HG02885 (cell line): ENCODE measurements around the gene CD74.
"Not testable (repeated sequence)": the region's sequence is repeated elsewhere in the genome, so short reads cannot be mapped to it uniquely, and the experiment has no call there.

ENCODE experiments used
- ATAC-seq: cut with Tn5 transposase; IDR thresholded peaks from one replicate; pipeline ENCODE4 v1.9.1; 2021; ENCODE audit warnings: mild to moderate bottlenecking; ENCODE audit not compliant: unreplicated experiment, poor library complexity

Gene CD74

GRCh38 chr5:150412319-150413175, at the start of gene CD74:
CD74 (minus strand) TSS chr5:150412910; CDS start chr5:150412749, 161 bp downstream.
- ATAC-seq = peak; percentile 79

DNA sequence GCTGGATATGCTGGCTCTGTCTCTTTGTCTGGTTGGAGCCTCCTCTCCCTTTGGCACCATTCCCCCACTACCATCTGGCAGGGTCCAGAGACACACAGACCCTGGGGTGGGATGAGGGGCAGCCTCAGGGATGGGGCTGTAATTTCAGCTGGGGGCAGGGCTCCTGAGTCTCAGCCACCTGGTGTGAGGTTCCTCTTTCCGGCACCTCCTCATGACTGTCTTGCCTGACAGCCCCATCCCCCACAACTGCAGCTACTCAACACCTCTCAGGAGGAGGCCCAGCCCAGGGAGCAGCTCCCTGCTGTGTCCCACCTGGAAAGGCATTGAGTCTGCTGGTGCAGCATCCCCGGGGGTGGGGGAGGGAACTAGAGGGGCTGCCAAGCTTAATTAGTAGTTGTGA, 48.5 kb upstream of the CD74 start:
- peak; percentile 86 for ATAC-seq

- ATAC-seq = no peak
Observed at GRCh38 chr5:150460781-150461180, 48.1 kb upstream of the CD74 start.

- ATAC-seq = peak; percentile 76
Observed at GRCh38 chr5:150458802-150459557, 46.3 kb upstream of the CD74 start.

- ATAC-seq = no peak
Observed at GRCh38 chr5:150457562-150458240, 45.0 kb upstream of the CD74 start.

DNA sequence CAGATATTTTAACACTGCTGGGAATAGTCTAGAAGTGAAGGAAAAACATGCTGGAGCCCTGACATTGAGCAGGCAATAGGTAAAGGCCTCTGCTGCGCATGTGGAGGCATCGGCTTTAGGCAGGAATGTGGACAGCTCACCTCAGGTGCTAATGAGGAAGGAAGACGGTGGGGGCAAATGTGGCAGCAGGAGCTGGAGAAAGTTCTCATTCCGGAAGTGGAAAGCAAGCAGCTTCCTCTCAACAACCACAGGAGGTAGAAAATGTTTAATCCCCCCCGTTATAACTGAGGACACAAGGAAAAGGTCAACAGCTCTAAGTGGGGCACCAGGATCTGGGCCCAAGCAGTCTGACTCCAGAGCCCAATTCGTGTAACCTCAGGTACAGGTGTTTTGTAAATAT, 44.4 kb upstream of the CD74 start:
- no peak for ATAC-seq

DNA sequence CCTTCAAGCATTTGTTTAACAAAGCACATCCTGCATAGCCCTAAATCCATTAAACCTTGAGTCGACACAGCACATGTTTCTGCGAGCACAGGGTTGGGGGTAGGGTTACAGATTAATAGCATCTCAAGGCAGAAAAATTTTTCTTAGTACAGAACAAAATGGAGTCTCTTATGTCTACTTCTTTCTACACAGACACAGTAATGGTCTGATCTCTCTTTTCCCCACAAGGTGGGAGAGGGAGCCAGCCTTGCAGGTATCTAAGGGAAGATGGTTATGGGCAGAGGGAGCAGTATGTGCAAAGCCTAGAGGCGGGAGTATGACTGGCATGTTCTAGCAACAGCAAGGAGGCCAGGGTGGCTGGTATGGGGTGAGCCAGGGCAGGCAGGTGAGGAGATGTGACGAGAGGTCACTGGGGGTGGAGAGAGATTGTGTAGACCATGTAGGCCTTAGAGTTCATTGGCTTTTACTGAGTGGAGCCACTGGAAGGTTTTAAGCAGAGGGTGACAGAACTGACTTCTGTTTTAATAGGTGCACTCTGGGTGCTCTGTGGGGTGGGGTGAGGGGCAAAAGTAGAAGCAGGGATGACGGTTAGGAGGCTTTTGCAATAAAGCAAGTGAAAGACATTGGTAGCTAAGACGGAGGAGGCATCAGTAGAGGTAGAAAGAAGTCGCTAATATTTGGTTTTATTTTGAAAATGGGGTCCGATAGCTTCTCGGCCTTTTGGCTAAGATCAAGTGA, 42.0 kb upstream of the CD74 start:
- ATAC-seq = no peak

DNA sequence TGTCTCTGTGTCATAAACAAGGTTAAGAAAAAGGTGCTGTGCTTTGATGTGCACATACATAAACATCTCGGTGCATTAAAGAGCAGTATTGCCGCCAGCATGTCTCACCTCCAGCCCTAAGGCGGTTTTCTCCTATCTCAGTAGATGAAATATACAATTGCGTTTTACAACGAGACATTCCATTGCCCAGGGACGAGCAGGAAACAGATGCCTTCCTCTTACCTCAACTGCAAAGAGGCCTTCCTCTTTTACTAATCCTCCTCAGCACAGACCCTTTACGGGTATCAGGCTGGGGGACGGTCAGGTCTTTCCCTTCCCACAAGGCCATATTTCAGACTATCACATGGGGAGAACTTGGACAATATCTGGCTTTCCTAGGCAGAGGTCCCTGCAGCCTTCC, 41.3 kb upstream of the CD74 start:
- not testable (repeated sequence) for ATAC-seq

DNA sequence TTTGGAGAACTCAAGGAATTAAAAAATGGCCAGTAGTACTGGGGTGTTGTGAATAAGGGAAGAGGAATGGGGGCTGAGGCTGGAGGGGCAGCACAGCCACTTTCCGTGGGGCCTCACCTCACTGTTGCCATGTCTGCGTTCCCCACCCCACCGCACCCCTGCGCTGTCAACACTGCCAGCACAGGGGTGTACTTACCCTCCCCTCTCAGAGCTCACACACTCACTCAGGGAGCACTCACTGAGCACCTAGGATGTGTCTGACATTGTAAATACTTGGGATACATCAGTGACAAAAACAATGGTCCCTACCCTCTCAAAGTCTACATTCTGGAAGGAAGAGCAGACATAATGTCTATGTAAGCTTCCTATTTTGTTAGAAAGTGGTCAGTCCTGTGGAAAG, 40.2 kb upstream of the CD74 start:
- ATAC-seq = no peak

- ATAC-seq = no peak
Observed at GRCh38 chr5:150451594-150451993, 38.9 kb upstream of the CD74 start.

DNA sequence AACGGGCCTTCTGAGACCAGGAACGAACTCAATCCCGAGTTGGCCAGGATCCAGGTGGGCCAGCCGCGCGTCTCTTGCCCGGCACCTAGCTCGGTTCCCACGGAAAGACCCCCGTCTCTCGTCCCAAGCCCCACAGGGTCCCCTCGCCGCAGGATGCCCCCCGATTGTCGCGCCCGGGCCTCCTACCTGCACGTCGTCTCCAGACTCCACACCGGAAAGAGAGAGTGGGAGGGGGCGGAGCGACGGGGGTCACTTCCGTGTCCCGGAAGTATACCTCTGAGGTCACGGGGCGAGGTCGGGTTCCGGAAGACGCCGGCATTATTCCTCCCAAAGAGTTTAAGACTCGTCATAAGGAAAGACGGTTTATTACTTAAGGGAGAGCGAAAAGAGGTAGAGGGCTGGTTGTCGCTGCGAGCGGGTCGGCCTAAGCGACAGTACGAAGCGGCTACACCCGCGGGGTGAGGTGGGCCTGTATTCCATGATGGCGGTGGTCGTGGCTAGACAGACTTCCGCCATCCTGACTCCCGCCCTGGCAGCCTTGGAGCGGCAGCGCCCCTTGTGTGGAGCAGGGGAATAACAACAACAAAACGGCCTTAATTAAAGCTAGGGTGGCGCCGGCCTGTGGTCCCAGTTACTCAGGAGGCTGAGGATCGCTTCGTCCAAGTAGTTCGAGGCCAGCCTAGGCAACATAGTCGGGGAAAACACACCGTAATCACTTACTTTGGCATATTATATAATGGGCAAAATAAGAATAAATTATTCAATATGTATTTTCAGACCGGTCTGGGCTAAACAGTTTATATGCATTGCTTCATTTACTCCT, 37.0 kb upstream of the CD74 start, which contains the start of gene RPS14:
TSS of gene RPS14 (minus strand) at position 223 of the 823 bp plus-strand sequence. CDS start 2,006 bp downstream, outside the sequence.
- peak; percentile 96 for ATAC-seq

DNA sequence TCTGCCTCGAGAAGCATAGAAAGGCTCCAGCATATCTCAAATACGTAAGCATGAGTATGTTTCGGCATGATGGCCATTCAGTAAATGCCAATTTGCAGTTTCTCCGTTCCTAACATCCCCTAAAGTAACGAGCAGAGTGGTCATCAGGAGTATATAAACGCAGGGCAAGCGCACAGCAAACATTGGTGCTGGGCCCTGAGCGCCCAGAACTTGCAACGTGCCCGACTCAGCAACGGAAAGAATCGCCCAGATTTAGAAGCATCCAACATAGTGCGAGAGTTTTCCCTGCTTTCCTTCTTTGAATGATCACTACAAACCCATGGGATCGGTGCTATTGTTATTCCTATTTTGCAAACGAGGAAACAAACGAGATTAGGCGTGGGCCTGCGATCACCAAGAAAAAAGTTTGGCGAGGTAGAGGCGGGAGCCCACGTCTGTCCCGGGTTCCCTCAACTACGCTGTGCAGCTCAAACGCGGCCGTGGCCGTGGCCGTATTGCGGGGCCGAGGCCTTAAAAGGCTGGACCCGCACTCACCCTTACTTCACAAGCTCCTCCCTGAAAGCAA, 36.3 kb upstream of the CD74 start:
- peak; percentile 31 for ATAC-seq

- ATAC-seq = no peak
Observed at GRCh38 chr5:150448334-150448733, 35.6 kb upstream of the CD74 start.

GRCh38 chr5:150447188-150447587, 34.5 kb upstream of the CD74 start:
- ATAC-seq = no peak

DNA sequence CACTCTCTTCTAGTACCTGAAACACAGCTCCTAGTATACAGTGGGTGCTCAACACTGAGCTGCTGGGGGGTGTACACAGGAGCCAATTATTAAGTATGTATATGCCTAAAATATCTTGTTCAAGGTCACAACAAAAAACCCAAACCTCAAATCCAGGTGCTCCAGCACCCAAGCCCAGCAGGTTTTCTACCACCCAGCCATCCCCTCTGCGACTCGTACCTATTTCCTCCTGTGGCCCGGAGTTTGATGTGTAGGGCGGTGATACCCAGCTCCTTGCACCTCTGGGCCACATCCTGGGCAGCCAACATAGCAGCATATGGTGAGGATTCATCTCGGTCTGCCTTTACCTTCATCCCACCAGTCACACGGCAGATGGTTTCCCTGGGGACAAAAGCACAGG, 33.9 kb upstream of the CD74 start:
- ATAC-seq = no peak

DNA sequence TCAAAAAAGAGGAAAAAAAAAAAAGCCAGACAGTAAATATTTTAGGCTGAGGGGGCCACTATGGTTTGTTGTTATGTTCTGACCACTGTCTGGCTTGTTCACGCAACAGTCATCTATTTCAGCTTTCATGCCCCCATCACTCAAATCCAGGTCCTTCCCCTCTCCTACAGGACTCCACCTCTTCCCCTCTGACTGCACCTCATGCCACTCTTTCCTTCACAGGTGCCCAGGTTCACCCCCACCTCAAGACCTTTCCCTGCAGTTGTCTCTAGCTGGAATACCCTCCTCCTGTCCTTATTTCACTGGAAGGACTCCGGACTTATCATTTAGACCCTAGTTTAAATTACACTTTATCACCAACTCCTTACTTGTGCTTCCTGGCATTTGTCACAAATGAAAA, 33.4 kb upstream of the CD74 start:
- ATAC-seq = no peak

GRCh38 chr5:150444770-150445169, 32.1 kb upstream of the CD74 start:
- ATAC-seq = no peak

GRCh38 chr5:150443242-150444075, 30.7 kb upstream of the CD74 start:
- no peak for ATAC-seq
